ENCODE measurements around the gene GPR84.

DNA sequence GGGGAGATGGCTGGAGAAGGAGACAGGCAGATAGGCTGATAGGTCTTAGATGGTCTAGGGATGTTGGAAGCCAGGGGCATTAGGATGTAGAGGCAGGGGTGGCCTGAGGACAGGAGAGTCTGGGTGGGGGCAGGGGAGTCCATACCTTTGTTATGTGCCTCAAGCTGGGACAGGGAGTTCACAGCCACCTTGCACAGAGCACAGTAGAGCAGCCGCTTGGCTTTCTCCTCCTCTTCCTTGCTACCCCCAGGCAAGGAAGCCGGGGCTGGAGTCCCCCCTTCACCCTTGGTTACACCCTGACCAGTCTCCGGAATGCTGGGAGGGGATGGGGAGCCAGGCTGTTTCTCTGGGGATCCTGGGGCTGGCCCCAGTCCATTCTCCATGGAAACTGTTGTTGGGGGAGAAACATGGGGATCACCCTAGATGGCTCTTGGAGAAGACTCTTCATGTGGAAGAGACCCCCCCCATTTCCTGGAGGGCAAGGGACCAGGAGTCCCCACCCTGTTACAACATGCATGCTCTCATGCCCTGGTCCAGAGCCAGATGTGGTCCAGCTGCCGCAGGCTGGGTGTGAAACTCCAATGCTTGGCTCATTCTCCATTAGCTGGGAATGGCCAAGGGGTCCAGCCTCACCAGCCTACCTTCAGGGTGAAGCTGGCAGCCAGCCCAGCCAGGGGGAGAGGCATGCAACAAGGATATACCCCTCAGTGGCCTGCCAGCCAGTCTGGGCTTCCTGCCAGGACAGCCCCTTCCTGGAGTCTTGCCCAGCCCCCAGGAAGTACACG lies 7.2 kb upstream of the GPR84 start:
- TF ChIP-seq ZC3H10 (CRISPR knock-in tag; IDR thresholded peaks at IDR 0.05) (no peak), ARNTL (CRISPR knock-in tag; IDR thresholded peaks at IDR 0.05; ENCODE audit: borderline replicate concordance, low read depth) (no peak), TSHZ2 (CRISPR knock-in tag; IDR thresholded peaks at IDR 0.05) (no peak), ZNF70 (CRISPR knock-in tag; IDR thresholded peaks at IDR 0.05) (no peak)
